PC-3 (cell line): ENCODE results near the gene AARS1. TPM values are rescaled to one million over a fixed set of nuclear protein-coding genes. Genes with fewer than 3 reads are reported as not detected.
"Not testable (repeated sequence)": the region's sequence is repeated elsewhere in the genome, so short reads cannot be mapped to it uniquely, and the experiment has no call there.

Experiments
- ATAC-seq: fragments of 200-7000 bp; cut with Tn5 transposase; 2 replicates; pipeline ENCODE4 v1.9.1; 2020; ENCODE audit warnings: mild to moderate bottlenecking, moderate library complexity
- BruUV-seq: library from RNA; stranded (reverse); fragments of 400-500 nt; replicated peaks from 2 replicates; lab custom pipeline; 2021; lab: Mats Ljungman, UMichigan
- CTCF ChIA-PET: fragments of 300-600 bp; sonication (Branson Sonifier 250); formaldehyde crosslinking; loops from one replicate; lab custom pipeline; 2022; ENCODE audit warnings: antibody characterized with exemption; lab: Charles Lee
- POLR2A ChIA-PET: fragments of 300-600 bp; sonication (Branson Sonifier 250); formaldehyde crosslinking; loops from one replicate; lab custom pipeline; 2022; ENCODE audit warnings: antibody characterized with exemption; ENCODE audit not compliant: unreplicated experiment; lab: Charles Lee
- DNase-seq: peaks from one replicate; pipeline ENCODE4 v3.0.0-alpha.2; 2015
- H2AFZ ChIP-seq: fragments of 300-600 bp; sonication (generic); 2 replicates; pipeline ENCODE4 v1.6.0; 2016; ENCODE audit warnings: antibody characterized with exemption, low read length
- H3F3A ChIP-seq: fragments of 300-600 bp; sonication (generic); one replicate; pipeline ENCODE4 v1.6.0; 2017; ENCODE audit warnings: antibody characterized with exemption, low read length, control low read depth, mild to moderate bottlenecking; ENCODE audit not compliant: unreplicated experiment
- H3K27ac ChIP-seq: fragments of 300-600 bp; sonication (generic); 2 replicates; pipeline ENCODE4 v1.5.1; 2016; ENCODE audit warnings: mild to moderate bottlenecking, low read length
- H3K27me3 ChIP-seq: fragments of 300-600 bp; sonication (generic); 2 replicates; pipeline ENCODE4 v1.6.1; 2016; ENCODE audit warnings: low read length, mixed read lengths
- H3K36me3 ChIP-seq: fragments of 300-600 bp; sonication (generic); 2 replicates; pipeline ENCODE4 v1.6.1; 2016; ENCODE audit warnings: low read depth, mixed run types, low read length, mixed read lengths
- H3K4me1 ChIP-seq: fragments of 300-600 bp; sonication (generic); 2 replicates; pipeline ENCODE4 v1.5.1; 2016; ENCODE audit warnings: low read length; ENCODE audit not compliant: insufficient read depth
- H3K4me2 ChIP-seq: fragments of 300-600 bp; sonication (generic); 2 replicates; pipeline ENCODE4 v1.6.0; 2016; ENCODE audit warnings: low read length
- H3K4me3 ChIP-seq: fragments of 300-600 bp; sonication (generic); 2 replicates; pipeline ENCODE4 v1.5.1; 2016; ENCODE audit warnings: mild to moderate bottlenecking, low read length, mixed read lengths
- H3K79me2 ChIP-seq: fragments of 300-600 bp; sonication (generic); 2 replicates; pipeline ENCODE4 v1.6.1; 2017; ENCODE audit warnings: low read length, mixed read lengths
- H3K9ac ChIP-seq: fragments of 300-600 bp; sonication (generic); 2 replicates; pipeline ENCODE4 v1.6.0; 2016; ENCODE audit warnings: mild to moderate bottlenecking, low read length
- H3K9me2 ChIP-seq: fragments of 300-600 bp; sonication (generic); replicated peaks from 2 replicates; pipeline ENCODE4 v1.6.1; 2016; ENCODE audit warnings: mixed run types, low read length, mixed read lengths
- H3K9me3 ChIP-seq: fragments of 300-600 bp; sonication (generic); 2 replicates; pipeline ENCODE4 v1.6.1; 2016; ENCODE audit warnings: low read length, mixed read lengths
- H4K20me1 ChIP-seq: fragments of 300-600 bp; sonication (generic); 2 replicates; pipeline ENCODE4 v1.6.1; 2016; ENCODE audit warnings: low read length, mixed read lengths
- EZH2 ChIP-seq: fragments of 300-600 bp; sonication (generic); IDR thresholded peaks from one replicate; pipeline ENCODE4 v1.6.1; 2017; ENCODE audit warnings: antibody characterized with exemption, mild to moderate bottlenecking, low read length; ENCODE audit not compliant: unreplicated experiment
- EZH2phosphoT487 ChIP-seq: fragments of 300-600 bp; sonication (generic); IDR thresholded peaks from 2 replicates; pipeline ENCODE4 v1.6.1; 2018; ENCODE audit warnings: mild to moderate bottlenecking, antibody characterized with exemption, low read length, borderline replicate concordance
- intact Hi-C: fragments of 100-400 bp; cut with micrococcal nuclease; formaldehyde crosslinking; loops from 2 replicates; pipeline ENCODE4 v1.9.0; 2023
- total RNA-seq: library from RNA; depleted of rRNA; stranded (reverse); fragments of >200 nt; gene quantifications from 2 replicates; pipeline ENCODE4 v1.2.3, GENCODE V29; 2014
- TF ChIP-seq, protein P1 (sequence below): fragments of 300-600 bp; sonication (generic); conservative IDR thresholded peaks from 2 replicates; pipeline ENCODE4 v1.5.1; 2017; ENCODE audit warnings: antibody characterized with exemption, low read depth, mild to moderate bottlenecking, low read length

AARS1 gene
- total RNA-seq, 1 experiment from 2014 or later, result 60.9 TPM

GRCh38 chr16:70271696-70272095 is 17.6 kb downstream of the AARS1 start:
- H3K4me2 ChIP-seq, result no peak overlapping the region
- CTCF ChIA-PET, result no interaction called here
- no peaks in the 10 kb centered on the region for H3K27me3 ChIP-seq
- no peaks in the 10 kb centered on the region for H3K4me1 ChIP-seq
- H3K36me3 ChIP-seq, result peaks cover 33% of the 10 kb centered on the region
- H3F3A ChIP-seq, result no peaks in the 10 kb centered on the region
- DNase-seq, result no peak
- no peaks in the 10 kb centered on the region for H3K79me2 ChIP-seq
- TF ChIP-seq, protein P1, sequence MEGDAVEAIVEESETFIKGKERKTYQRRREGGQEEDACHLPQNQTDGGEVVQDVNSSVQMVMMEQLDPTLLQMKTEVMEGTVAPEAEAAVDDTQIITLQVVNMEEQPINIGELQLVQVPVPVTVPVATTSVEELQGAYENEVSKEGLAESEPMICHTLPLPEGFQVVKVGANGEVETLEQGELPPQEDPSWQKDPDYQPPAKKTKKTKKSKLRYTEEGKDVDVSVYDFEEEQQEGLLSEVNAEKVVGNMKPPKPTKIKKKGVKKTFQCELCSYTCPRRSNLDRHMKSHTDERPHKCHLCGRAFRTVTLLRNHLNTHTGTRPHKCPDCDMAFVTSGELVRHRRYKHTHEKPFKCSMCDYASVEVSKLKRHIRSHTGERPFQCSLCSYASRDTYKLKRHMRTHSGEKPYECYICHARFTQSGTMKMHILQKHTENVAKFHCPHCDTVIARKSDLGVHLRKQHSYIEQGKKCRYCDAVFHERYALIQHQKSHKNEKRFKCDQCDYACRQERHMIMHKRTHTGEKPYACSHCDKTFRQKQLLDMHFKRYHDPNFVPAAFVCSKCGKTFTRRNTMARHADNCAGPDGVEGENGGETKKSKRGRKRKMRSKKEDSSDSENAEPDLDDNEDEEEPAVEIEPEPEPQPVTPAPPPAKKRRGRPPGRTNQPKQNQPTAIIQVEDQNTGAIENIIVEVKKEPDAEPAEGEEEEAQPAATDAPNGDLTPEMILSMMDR, result no peak
- TF ChIP-seq EZH2 (no peak), EZH2phosphoT487 (no peak)
- intact Hi-C loops, result no loop called here
- H3K9me2 ChIP-seq, result no peaks in the 10 kb centered on the region
- no peak overlapping the region for H3K9ac ChIP-seq
- no peaks in the 10 kb centered on the region for H3K9me3 ChIP-seq
- H3K4me3 ChIP-seq, result no peak overlapping the region
- no peak for ATAC-seq
- BruUV-seq, result no TSS peak
- POLR2A ChIA-PET, result no interaction called here
- H2AFZ ChIP-seq, result no peak overlapping the region
- H3K27ac ChIP-seq, result no peak overlapping the region
- H4K20me1 ChIP-seq, result no peaks in the 10 kb centered on the region

GRCh38 chr16:70270176-70270575 is 19.1 kb downstream of the AARS1 start:
- BruUV-seq, result no TSS peak
- Histone ChIP-seq H3K9me3 (no peaks in the 10 kb centered on the region), H3K27me3 (no peaks in the 10 kb centered on the region), H3F3A (no peaks in the 10 kb centered on the region), H4K20me1 (no peaks in the 10 kb centered on the region), H3K36me3 (peaks cover 33% of the 10 kb centered on the region), H3K79me2 (no peaks in the 10 kb centered on the region), H2AFZ (no peak overlapping the region), H3K27ac (no peak overlapping the region), H3K4me2 (no peak overlapping the region), H3K9me2 (no peaks in the 10 kb centered on the region), H3K9ac (no peak overlapping the region), H3K4me3 (no peak overlapping the region), H3K4me1 (no peaks in the 10 kb centered on the region)
- DNase-seq (no peak), ATAC-seq (no peak)
- CTCF ChIA-PET, result no interaction called here
- intact Hi-C loops, result no loop called here
- POLR2A ChIA-PET, result no interaction called here
- TF ChIP-seq EZH2 (no peak), EZH2phosphoT487 (no peak)
- TF ChIP-seq, protein P1, result no peak

DNA sequence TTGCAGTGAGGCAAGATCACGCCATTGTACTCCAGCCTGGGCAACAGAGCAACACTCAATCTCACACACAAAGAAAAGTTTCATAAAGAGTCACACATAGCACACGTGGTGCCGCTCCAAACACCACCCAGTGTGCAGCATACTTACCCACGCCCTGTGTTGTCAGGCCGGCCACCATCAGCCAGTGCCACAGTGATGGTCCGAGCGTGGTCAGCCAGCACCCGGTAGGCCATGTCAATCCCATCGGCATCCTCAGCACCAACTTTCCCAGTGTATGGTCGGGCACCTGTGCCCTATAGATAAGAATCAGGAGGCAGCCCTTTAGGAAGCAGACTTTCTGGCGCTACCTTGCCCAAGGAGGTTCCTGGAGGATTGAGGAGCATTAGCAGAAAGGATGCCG is 19.8 kb downstream of the AARS1 start:
- no peak for ATAC-seq

GRCh38 chr16:70267922-70268321 is 21.4 kb downstream of the AARS1 start:
- H3K27ac ChIP-seq, H4K20me1 ChIP-seq, H3K4me1 ChIP-seq, BruUV-seq, H2AFZ ChIP-seq, H3K4me3 ChIP-seq, H3K9ac ChIP-seq, ATAC-seq, H3K27me3 ChIP-seq, H3K9me3 ChIP-seq, H3F3A ChIP-seq, DNase-seq, H3K4me2 ChIP-seq, intact Hi-C loops, H3K79me2 ChIP-seq, H3K9me2 ChIP-seq: not testable (repeated sequence)
- H3K36me3 ChIP-seq, result peaks cover 42% of the 10 kb centered on the region
- ChIA-PET POLR2A (interaction anchor here (0.6 to 1.0 kb wide), 2 partner anchors 20 to 31 kb away, joined by 3 to 4 read pairs; partner anchors contain the start of gene DDX19B), CTCF (interaction anchor here (0.6 to 1.0 kb wide), 2 partner anchors 13 to 1469 kb away, joined by 5 to 16 read pairs; no protein-coding TSS in a partner anchor)

More for the DNA sequence above, 19.8 kb downstream of the AARS1 start:
- H3K27me3 ChIP-seq, result no peaks in the 10 kb centered on the region
- no peaks in the 10 kb centered on the region for H4K20me1 ChIP-seq
- ChIA-PET CTCF (no interaction called here), POLR2A (no interaction called here)
- no peaks in the 10 kb centered on the region for H3K79me2 ChIP-seq
- H2AFZ ChIP-seq, result no peak overlapping the region
- no peak overlapping the region for H3K4me3 ChIP-seq
- H3K9me2 ChIP-seq, result no peaks in the 10 kb centered on the region
- H3K4me1 ChIP-seq, result no peaks in the 10 kb centered on the region
- peaks cover 40% of the 10 kb centered on the region for H3K36me3 ChIP-seq
- H3K27ac ChIP-seq, result no peak overlapping the region
- no TSS peak for BruUV-seq
- no peak overlapping the region for H3K4me2 ChIP-seq
- no peak for DNase-seq
- no peaks in the 10 kb centered on the region for H3K9me3 ChIP-seq
- intact Hi-C loops, result no loop called here
- H3F3A ChIP-seq, result no peaks in the 10 kb centered on the region
- no peak overlapping the region for H3K9ac ChIP-seq
- TF ChIP-seq, protein P1, result no peak
- no peak for TF ChIP-seq EZH2
- no peak for TF ChIP-seq EZH2phosphoT487
